HUDEP-2 (cell line): ENCODE results near the gene FAM156A.
"Not testable (repeated sequence)": the region's sequence is repeated elsewhere in the genome, so short reads cannot be mapped to it uniquely, and the experiment has no call there.

Experiments
- DNase-seq, 76 experiments: peaks; one replicate each; lab custom pipeline; 2025; ENCODE audit not compliant: unreplicated experiment in 76 of 76; lab: John Stamatoyannopoulos, UW

The FAM156A gene, protein sequence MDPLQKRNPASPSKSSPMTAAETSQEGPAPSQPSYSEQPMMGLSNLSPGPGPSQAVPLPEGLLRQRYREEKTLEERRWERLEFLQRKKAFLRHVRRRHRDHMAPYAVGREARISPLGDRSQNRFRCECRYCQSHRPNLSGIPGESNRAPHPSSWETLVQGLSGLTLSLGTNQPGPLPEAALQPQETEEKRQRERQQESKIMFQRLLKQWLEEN

DNA sequence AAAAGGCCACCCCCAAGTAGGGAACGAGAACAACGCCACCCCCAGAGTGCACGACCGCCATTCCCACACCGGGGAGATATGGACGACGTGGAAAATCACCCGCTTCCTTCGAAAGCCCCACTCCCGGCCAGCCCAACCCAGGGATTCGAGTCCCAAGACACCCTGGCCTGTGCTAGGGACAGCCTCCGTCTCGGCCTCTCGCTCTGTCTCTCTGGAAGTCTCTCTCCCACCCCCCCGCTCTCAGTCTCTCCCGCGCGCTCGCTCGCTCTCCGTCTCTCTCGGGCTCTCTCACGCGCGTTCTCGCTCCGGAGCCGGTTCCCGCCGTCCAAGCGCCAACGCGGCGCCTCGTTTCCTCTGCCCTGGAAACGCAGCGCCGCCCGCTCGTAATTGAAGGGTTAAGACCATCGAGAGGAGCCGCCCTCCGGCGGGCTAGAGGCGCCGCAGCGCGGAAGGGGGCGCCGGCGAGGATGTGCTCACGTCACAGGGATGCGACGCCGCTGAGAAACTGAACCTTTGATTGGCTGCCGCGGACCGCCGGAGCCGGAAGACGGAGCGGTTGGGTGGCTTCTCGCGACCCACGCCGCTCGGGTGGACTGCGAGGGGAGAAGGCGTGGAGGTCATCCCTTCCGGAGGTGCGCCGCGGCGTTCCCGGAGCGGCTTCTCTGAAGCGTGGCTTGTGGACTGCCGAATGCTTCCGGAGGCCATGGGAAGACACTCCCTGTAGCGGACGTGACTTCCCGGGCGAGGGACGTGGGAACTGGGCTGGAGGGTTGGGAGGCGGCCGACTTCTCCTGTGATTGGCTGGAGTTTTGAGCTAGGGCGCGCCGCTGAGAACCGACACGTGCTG, at the start of gene FAM156A:
FAM156A (minus strand) TSS at position 406 of the 847 bp plus-strand sequence. CDS start 9,930 bp downstream, outside the sequence.
- DNase-seq = not testable (repeated sequence)

DNA sequence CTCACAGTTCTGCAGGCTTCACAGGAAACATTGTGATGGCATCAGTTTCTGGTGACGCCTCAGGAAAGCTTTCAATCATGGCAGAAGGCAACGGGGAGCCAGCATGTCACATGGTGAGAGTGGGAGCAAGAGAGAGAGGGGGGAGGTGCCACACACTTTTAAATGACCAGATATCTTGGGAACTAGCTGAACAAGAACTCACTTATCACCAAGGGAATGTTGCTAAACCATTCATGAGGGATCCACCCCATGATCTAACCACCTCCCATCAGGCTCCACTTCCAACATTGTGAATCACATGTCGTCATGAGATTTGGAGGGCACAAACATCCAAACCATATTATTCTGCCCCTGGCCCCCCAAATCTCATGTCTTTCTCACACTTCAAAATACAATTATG, 47.0 kb upstream of the FAM156A start:
- DNase-seq = peak in 2 of 76 experiments; percentile 0 to 1

DNA sequence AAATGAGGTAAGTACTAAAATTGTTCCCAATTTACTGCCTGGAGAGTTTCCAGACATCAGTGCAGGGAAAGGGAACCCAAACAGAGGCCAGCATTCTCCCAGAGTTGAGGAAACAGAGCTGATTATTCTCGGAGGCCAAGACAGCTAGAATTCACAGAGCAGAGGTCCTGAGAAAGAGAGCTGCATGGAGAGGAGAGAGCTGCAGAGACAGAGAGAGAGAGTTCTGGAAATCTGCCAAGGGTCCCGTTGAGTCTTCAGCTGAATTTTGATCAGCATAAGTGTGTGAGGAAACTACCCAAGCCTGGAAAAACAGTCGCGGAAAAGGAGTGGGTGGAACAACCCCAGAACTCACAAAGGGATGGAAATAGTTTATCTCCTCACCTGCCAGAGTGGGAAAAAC, 46.5 kb upstream of the FAM156A start:
- DNase-seq = peak in 1 of 76 experiments; percentile 0

DNA sequence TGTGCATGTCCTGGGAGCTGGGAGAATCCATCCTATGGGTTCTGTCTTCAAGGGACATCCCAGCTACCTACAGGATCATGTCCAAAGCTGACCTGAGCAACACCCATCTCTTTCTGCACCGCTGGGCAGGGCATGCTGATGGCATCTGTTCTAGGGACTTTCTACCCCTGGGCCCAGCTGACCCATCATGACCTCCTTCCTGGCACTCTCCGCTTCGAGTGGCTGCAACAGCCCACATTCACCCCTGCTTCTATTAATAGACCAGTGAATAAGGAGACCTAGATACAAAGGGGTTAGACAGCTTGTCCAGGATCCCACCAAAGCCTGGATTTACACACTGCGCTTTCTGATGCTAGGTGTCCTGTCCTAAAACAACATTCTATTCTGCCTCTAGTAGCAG, 45.7 kb upstream of the FAM156A start:
- DNase-seq = no peak

DNA sequence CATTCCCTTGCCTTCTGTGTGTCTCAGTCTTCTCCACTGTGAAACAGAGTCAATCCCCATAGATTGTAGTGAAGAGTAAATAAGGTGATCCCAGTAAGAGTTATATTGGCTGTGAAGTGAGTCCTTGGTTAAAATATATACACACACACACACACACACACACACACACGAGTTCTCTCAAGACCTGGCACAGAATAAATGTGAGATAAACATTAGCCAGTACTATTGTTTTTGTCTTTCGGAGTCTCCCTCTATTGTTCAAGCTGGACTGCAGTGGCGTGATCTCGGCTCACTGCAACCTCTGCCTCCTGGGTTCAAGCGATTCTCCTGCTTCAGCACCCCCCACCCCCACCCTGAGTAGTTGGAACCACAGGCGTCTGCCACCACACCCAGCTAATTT, 44.8 kb upstream of the FAM156A start:
- no peak for DNase-seq

DNA sequence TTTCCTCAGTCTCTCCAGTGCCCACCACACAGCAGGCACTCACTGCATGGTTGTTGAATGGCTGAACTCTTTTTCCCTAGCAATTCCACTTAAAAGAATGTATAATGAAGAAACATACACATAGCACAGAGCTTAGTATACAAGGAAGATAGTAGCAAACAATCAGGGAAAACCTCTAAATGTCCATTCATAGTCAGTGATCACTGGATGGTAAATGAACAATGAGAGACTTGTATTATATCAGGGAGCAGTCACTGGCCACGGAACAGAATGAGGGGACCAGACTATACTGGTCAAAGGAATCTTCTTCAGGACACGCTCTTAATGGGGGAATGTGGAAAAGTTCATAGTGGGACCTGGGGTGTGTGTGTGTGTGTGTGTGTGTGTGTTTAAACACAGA, 43.6 kb upstream of the FAM156A start:
- DNase-seq = no peak

DNA sequence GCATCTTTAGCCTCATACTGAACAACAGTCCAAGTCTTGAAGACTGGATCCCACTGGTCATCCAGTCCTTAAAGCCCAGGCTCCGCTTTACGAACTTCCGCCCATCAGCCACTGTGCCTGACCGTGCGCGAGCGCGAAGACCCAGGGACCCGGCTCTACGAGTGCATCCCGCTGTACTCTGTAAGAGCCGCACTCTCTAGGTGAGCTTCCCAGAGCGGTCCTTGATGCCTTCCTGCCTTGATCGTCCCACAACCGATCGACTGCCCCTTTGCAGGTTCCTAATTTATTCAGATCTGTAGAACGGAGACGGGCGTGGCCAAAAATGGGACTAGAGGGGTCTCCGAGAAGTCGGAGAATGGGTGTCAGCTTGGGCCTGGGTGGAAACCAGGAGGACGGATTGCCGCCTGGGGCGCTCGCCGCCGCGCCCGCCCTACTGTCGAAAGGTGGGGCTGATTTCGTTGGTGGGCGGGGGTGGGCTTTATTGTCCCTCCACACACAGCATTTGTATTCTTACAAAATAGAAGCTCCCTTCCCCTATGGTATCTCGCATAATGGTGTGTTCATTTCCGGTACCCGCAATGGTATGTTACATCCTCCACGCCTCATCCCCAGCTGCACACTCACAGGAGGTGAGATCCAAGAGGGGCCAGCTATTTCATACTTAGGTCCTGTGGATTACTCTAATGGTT, 42.3 kb upstream of the FAM156A start:
- DNase-seq = no peak

DNA sequence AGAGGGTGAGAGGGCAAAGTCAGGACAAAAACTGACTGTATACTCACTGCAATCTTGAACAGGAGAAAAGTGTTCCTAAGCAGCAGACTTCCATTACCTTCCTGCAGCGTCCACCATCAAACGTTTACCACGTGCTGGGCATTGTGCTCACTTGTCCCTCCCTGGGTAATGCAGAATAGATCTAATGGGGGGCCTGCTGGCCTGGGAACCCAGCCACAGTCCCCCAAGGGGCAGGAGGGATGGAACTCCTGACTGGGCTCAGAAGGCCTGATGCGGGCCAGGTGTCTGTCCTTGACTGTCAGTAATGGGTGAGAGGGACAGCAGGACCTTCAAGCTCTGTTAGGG, 37.6 kb upstream of the FAM156A start:
- DNase-seq = no peak

DNA sequence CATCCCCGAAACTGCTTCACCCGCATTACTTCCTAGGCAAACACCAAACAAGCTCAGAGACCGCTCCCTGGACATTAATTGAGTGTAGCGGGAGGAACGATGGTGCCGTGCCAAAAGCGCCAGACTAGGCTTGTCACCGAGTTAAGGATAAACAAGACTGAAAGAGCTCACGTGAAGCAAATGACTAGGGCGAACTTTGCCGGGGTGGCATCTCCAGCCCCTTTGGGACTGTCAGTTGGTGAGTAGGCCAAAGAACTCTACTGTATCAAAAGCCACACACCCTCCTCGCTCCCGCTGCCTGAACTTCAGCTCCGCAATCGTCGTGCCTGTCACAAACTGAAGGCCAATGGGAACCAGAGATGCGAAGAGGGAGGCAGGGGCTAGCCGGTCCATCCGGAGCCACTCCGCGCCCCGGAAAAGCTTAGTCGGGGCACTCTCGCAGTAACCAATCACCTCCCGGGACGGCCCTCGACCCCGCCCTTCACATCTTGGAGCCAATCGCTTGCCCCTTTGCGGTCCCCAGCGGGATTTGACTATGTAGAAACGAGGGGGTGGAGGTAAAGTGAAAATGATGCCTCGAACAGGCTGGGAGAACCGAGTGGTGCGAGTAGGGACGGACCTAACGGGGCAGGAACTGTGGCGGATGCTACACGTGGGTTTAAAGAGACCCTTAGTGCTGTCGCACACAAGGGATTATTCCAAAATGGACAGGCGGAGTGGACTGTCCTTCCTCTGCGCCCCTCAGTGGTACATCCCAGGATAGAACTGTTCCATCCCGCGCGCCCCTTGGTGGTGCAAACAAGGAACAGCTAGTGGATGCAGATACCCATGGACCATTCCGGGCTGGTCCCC, 37.0 kb upstream of the FAM156A start:
- peak in 75 of 76 experiments; percentile 9 to 95 (median 86) for DNase-seq

DNA sequence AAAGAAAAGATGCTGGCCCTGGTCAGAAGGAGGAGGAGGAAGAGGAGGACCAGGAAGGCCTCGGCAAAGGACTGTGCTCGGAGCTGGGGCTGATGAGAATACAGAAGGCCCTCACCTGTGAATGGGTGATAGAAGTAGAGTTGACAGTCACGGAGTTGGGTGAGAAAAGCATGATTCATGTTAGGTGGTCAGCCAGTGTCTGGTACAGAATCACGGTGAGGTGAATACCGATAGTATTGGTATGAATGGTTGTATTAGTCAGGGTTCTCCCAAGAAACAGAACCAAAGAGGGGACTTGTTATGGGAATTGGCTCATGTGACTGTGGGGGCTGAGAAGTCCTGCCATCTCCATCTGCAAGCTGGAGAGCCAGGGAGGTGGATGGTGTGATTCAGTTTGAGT, 32.5 kb upstream of the FAM156A start:
- DNase-seq = no peak

DNA sequence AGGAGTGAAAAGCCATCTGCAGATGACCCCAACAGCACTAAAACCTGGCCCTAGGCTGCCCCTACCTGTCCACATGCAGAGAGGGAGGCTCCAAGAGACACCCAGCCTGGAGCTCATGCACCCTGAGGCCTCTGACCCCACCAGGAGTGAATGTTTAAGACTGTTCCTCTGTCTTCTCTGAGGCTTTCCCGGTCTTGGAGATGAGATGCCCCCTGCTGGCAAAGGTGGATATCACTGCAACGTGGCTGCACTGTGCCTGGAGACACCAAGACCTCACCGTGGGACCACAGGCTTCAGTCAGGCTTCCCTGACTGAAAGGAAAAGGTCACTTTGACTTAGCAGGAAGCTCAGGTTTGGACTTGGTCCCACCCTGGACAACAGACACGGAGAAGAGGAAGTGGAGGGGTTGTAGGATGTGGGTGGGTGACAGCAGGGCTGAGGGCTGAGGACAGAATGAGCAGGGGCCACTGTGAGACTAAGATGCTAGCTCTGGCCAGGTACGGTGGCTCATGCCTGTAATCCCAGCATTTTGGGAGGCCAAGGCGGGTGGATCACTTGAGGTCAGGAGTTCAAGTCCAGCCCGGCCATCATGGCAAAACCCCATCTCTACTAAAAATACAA, 31.8 kb upstream of the FAM156A start:
- peak in 58 of 76 experiments; percentile 0 to 68 (median 31) for DNase-seq

DNA sequence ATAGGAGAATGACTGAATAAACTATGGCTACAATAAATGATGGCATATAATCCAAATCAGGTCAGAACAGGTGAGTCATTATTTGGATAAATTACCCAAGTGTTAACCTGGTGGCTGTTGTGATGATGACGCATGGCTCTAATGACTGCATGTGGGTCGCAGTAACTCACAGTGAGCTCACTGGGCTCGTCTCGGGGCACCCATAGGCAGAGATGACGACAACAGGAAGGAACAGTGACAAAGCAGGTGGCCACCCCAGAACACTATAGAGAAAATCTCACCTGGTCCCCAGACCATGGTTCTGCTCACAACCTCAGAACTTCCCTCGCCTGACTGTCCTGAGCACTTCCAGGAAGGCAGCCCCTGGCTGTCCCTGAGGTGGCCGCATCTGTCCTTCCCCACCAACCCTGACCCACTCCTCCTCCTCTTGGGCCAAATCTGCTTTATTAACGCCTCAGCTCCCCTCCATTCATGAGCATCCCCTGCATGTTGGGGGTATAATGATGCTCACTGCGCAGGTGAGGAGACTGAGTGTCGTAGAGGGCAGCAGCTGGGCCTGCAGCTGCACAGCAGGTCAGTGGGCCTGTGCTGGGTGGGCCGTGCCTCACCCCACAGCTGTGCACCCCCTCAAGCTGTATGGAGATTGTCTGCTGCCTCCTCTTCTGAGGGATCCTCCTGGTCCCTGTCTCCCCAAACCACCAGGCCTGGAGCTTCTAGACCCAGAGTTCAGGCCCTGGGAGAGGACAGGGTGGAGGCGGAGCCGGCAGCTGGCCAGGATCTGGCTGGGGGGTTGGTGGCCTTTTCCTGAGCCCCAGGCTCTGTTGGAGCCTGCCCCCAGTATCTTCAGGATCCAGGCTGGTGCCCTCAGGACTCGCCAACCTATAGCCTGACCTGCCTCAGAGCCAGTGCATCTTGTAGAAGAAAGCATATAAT, 30.9 kb upstream of the FAM156A start:
- no peak for DNase-seq

DNA sequence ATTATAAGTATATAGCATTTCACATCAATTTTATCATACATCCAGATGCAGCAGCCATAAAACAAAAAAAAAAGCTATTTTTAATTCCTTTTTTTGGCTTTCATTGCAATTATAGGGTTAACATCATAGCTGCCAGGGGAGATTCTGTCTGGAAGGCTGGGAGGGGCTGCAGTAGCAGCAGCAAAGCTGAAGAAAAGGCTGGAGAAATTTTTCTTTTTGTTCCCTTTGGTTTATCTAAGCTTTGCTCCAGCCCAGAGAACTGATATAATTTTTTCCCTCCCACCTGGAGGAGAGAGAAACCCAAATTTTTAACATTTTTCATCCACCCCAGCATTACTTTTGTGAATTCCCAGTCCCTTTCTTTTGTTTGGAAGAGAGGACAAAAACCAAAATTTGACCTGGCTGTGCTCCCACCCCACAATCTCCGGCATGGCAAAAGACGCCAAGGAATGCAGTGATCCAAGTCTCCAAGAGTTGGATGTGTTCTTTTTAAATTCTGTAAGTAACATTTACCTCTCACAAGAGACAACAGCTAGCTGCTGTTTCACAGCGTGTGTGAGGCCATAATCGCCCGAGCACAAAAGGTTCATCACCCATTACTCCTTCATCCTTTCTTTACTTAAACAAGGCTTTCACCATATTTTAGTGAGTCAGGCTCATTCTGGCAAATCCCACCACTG, 25.1 kb upstream of the FAM156A start:
- DNase-seq = no peak

DNA sequence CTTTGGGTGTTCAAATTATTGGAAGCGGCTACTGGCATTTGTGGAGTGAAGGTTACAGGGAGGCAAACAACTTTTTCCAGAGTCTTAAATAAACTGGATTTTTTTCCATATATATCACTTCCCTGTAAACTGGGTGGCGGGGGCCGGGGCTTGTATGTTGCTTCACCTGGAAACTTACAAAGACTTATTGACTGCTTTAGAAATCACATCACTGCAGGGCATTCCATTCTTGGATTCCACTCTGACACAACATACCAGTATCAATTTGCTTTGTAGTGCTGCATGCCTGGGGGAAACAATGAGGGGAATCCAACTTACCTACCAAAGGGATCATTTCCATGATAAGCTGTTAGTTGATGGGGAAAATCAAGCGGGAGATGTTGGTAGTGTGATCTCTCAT, 21.7 kb upstream of the FAM156A start:
- no peak for DNase-seq

DNA sequence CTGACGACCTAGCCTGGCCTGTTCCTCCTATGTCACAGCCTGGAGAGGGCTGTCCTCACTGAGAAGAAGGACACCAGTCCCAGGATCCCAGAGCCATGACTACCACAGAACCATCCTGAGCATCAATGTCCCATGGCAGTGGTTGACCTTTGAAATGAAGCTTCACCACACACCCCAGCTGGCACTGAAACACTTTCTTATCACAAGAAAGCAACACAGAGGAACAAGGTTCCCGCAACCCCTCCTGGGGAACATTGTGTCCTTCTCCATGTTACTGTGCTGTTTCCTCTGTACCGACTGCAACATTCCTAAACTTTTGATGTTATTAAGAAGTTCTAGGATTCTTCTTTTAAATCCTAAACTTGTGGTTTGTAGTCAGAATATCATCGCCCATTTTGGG, 21.2 kb upstream of the FAM156A start:
- DNase-seq = no peak

DNA sequence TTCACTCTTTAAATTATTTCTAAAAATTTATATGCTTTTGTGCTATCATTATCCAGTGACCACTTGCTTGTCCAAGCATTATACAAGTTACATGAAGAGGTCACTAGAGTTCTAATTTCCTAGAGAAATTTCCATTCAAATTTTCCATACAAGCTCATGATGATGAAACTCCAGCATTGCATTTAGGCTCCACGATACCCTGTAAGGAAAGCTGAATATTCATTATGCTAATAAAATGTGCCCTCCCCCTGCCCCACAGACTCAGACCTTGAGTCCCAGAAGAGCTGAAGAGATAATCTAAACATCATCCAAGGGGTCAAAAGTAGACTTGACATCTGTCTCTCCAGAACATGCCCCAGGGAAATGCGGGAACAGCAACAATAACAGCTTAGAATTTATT, 19.6 kb upstream of the FAM156A start:
- DNase-seq = no peak

DNA sequence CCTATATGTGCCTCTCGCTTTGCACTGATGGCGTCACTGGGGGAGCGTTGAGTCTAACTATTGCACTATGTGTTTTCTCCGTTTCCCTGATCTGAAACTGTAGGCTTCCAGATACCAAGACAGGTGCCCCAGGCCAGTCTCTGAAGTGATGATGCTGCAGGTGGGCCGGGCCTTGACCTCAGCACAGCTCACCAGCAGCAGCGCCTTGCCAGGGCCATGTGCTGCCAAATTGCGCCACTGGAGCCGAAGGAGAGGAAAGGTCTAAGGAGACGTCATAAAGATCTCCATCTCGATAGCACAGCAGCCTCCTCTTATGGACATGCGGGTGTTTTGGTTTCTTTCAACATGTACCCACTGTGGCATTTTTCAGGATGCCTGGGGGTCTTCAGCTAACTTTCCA, 17.3 kb upstream of the FAM156A start:
- DNase-seq = not testable (repeated sequence)

DNA sequence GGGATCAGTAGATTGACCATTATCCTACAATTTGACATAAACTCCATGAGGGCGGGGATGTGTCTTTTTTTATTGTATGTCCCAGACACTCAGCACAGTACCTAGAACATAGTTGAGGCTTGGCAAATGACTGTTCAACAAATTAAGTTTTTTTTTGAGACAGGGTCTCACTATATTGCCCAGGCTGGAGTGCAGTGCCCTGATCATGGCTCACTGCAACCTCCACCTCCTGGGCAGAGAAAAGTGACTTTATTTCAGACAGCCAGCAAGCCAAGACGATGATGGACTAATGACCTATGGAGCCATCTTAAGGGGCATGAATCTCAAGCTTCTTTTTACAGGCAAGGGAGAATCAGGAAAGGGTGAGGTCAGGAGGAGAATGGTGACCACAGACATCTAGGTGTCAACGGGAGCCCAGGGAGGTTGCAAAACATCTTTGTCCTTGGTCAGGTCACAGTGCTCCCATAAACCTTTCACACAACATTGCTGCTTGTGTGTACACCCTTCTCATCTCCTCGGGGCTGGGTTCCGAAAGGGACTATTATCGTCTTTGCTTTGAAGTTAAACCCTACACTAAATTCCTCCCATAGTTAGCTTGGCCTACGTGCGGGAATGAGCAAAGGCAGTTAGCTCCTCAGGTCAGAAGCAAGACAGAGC, 16.1 kb upstream of the FAM156A start:
- not testable (repeated sequence) for DNase-seq
